ENCODE results near the gene ATP1B1.

The ATP1B1 gene

GRCh38 chr1:169081503-169082123 lies 24.9 kb upstream of the ATP1B1 start:
- ChIA-PET CTCF (no interaction called here), POLR2A (interaction anchor here (0.7 kb wide), 1 partner anchor 62 kb away, joined by 5 read pairs; no protein-coding TSS in a partner anchor)
- Histone ChIP-seq H3K9me3 (ENCODE audit: control insufficient read depth, insufficient read depth, low read depth, low read length) (no peaks in the 10 kb centered on the region), H3K27ac (ENCODE audit: extremely low read depth, low read depth, low read length) (no peak overlapping the region), H3K36me3 (ENCODE audit: control insufficient read depth in 2 of 2, insufficient read depth in 1 of 2, low read length in 2 of 2) (no peaks in the 10 kb centered on the region), H3K4me3 (ENCODE audit: low read depth, low read length) (no peak overlapping the region), H3K4me1 (ENCODE audit: control insufficient read depth, insufficient read depth, low read length) (no peaks in the 10 kb centered on the region)
- no peak for TF ChIP-seq TRIM28 (IDR thresholded peaks at IDR 0.05; ENCODE audit: borderline replicate concordance, low read length)
- TF ChIP-seq, protein P1, sequence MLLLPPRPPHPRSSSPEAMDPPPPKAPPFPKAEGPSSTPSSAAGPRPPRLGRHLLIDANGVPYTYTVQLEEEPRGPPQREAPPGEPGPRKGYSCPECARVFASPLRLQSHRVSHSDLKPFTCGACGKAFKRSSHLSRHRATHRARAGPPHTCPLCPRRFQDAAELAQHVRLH (tag by site-specific recombination; IDR thresholded peaks at IDR 0.05), result no peak
- no peak for TF ChIP-seq RBAK (tag by site-specific recombination; IDR thresholded peaks at IDR 0.05)
- no peak for TF ChIP-seq ZNF266 (tag by site-specific recombination; IDR thresholded peaks at IDR 0.05; ENCODE audit: low read depth)
- TF ChIP-seq, protein P2, sequence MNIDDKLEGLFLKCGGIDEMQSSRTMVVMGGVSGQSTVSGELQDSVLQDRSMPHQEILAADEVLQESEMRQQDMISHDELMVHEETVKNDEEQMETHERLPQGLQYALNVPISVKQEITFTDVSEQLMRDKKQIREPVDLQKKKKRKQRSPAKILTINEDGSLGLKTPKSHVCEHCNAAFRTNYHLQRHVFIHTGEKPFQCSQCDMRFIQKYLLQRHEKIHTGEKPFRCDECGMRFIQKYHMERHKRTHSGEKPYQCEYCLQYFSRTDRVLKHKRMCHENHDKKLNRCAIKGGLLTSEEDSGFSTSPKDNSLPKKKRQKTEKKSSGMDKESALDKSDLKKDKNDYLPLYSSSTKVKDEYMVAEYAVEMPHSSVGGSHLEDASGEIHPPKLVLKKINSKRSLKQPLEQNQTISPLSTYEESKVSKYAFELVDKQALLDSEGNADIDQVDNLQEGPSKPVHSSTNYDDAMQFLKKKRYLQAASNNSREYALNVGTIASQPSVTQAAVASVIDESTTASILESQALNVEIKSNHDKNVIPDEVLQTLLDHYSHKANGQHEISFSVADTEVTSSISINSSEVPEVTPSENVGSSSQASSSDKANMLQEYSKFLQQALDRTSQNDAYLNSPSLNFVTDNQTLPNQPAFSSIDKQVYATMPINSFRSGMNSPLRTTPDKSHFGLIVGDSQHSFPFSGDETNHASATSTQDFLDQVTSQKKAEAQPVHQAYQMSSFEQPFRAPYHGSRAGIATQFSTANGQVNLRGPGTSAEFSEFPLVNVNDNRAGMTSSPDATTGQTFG (tag by site-specific recombination; IDR thresholded peaks at IDR 0.05; ENCODE audit: borderline replicate concordance), result no peak
- TF ChIP-seq ZSCAN30 (tag by site-specific recombination; IDR thresholded peaks at IDR 0.05), result no peak
- TF ChIP-seq ZNF544 (tag by site-specific recombination; IDR thresholded peaks at IDR 0.05), result no peak
- no peak for TF ChIP-seq ZNF10 (tag by site-specific recombination; IDR thresholded peaks at IDR 0.05)
- no peak for TF ChIP-seq ZNF404 (tag by site-specific recombination; IDR thresholded peaks at IDR 0.05)
- TF ChIP-seq ZFP37 (tag by site-specific recombination; IDR thresholded peaks at IDR 0.05), result no peak
- TF ChIP-seq ZNF18 (tag by site-specific recombination; IDR thresholded peaks at IDR 0.05), result no peak
- no peak for TF ChIP-seq ZNF768 (tag by site-specific recombination; IDR thresholded peaks at IDR 0.05)
- TF ChIP-seq IKZF3 (tag by site-specific recombination; IDR thresholded peaks at IDR 0.05), result no peak
- no peak for TF ChIP-seq OSR2 (tag by site-specific recombination; IDR thresholded peaks at IDR 0.05)
- no peak for TF ChIP-seq ZNF121 (tag by site-specific recombination; IDR thresholded peaks at IDR 0.05)
- TF ChIP-seq ZXDB (tag by site-specific recombination; IDR thresholded peaks at IDR 0.05), result no peak
- no peak for TF ChIP-seq ZSCAN16 (tag by site-specific recombination; IDR thresholded peaks at IDR 0.05)
- TF ChIP-seq ZBTB49 (tag by site-specific recombination; IDR thresholded peaks at IDR 0.05; ENCODE audit: low read depth), result no peak

DNA sequence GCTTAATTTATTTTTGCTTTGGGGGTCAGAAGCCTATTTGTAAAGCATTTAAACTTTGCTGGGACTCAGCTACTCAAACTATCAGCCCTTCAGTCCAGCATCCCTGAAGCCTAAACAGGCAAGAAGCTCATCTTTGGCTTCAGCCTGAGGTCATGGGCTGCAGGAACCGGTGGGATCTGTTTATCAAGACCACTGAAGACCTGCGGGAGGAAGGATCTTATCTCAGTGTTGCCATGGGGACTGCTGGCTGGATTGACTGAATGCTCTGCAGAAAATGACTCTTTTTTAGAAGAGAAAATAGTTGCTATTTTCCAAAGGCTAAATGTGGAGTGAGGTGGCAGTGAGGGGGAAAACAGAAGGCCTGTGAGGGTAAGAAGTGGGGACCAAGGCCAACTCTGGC lies 20.6 kb upstream of the ATP1B1 start:
- POLR2A ChIA-PET, result no interaction called here
- Histone ChIP-seq H3K9me3 (ENCODE audit: control insufficient read depth, insufficient read depth, low read depth, low read length) (no peaks in the 10 kb centered on the region), H3K4me3 (ENCODE audit: low read depth, low read length) (no peak overlapping the region), H3K4me1 (ENCODE audit: control insufficient read depth, insufficient read depth, low read length) (0 out of 2 replicates have a peak, but pooled peaks cover 3% of the 10 kb centered on the region), H3K27ac (ENCODE audit: extremely low read depth, low read depth, low read length) (no peak overlapping the region), H3K36me3 (ENCODE audit: control insufficient read depth in 2 of 2, insufficient read depth in 1 of 2, low read length in 2 of 2) (no peaks in the 10 kb centered on the region)
- CTCF ChIA-PET, result interaction anchor here (0.5 to 0.6 kb wide), 2 partner anchors 68 to 79 kb away, joined by 3 read pairs; no protein-coding TSS in a partner anchor
- TF ChIP-seq ZFP41 (tag by site-specific recombination; IDR thresholded peaks at IDR 0.05; ENCODE audit: borderline replicate concordance) (no peak), ZNF138 (tag by site-specific recombination; IDR thresholded peaks at IDR 0.05; ENCODE audit: borderline replicate concordance) (no peak), ZBTB8A (tag by site-specific recombination; IDR thresholded peaks at IDR 0.05) (no peak), KLF1 (tag by site-specific recombination; IDR thresholded peaks at IDR 0.05) (no peak)
- TF ChIP-seq, protein P3, sequence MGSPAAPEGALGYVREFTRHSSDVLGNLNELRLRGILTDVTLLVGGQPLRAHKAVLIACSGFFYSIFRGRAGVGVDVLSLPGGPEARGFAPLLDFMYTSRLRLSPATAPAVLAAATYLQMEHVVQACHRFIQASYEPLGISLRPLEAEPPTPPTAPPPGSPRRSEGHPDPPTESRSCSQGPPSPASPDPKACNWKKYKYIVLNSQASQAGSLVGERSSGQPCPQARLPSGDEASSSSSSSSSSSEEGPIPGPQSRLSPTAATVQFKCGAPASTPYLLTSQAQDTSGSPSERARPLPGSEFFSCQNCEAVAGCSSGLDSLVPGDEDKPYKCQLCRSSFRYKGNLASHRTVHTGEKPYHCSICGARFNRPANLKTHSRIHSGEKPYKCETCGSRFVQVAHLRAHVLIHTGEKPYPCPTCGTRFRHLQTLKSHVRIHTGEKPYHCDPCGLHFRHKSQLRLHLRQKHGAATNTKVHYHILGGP (tag by site-specific recombination; IDR thresholded peaks at IDR 0.05), result no peak
